ENCODE results near the gene SDC3. TPM values are rescaled to one million over a fixed set of nuclear protein-coding genes. Genes with fewer than 3 reads are reported as not detected.

The SDC3 gene
- total RNA-seq, 1 experiment from 2014 or later, result 7.7 TPM

- no TSS peak for BruUV-seq (replicated peaks)
- H3K36me3 ChIP-seq (ENCODE audit: insufficient read depth, low read length, poor library complexity, severe bottlenecking), result no peaks in the 10 kb centered on the region
- no peak overlapping the region for H3K27ac ChIP-seq (ENCODE audit: low read depth, low read length, poor library complexity, severe bottlenecking)
- H3K27me3 ChIP-seq (replicated peaks; ENCODE audit: insufficient read depth, low read depth, low read length, poor library complexity), result no peaks in the 10 kb centered on the region
- H3K4me1 ChIP-seq (ENCODE audit: insufficient read depth, low read length, poor library complexity, severe bottlenecking), result peaks cover 27% of the 10 kb centered on the region
- no peaks in the 10 kb centered on the region for H3K9me3 ChIP-seq (ENCODE audit: low read depth, low read length, poor library complexity, severe bottlenecking)
- POLR2A ChIA-PET (ENCODE audit: low non-redundant PET), result no interaction called here
- H3K4me3 ChIP-seq (ENCODE audit: low read depth, low read length, poor library complexity, severe bottlenecking), result no peak overlapping the region
- peak; percentile 50 for DNase-seq (ENCODE audit: low spot score)
- CTCF ChIA-PET, result no interaction called here
- intact Hi-C loops (cut with micrococcal nuclease; ENCODE audit: unreplicated experiment), result no loop called here
- TF ChIP-seq EZH2 (IDR thresholded peaks at IDR 0.05; ENCODE audit: borderline replicate concordance, low read depth, low read length, poor library complexity, severe bottlenecking) (no peak), CTCF (conservative IDR thresholded peaks at IDR 0.05; ENCODE audit: low read depth, low read length) (no peak)
These were observed 27.8 kb downstream of the SDC3 start for GRCh38 chr1:30880678-30881318.

DNA sequence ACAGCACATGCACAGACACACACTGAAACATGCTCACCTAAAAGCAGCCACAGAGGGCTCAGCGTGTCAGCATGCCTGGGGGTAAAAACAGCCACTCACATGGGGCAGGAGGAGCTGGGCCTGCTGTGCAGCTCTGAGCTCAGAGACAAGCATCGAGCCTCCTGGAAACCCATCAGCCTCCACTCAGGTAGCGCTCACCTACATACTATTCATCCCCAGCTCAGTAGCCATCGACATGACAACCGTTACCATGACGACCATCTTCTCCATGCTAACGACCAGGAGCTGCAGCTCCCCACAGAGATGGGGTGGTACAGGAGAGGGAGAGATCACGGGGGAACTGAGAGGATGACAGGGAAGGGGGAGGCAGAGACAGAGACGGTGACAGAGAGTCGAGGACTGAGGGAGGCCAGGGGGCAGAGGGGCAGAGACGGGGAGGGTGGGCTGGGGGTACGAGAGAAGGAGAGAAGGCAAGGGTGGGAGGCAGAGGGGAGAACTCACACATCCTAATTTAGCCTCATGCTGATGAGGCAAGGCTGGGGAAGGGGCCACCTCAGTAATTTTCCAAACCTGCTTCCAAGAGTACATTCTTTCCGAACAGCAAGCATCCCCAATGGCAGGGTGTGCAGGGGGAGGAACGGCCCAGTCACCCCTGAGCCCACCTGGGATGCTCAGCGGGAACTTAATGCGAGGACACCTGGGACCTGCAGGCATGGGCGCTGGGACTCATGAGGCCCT, 28.4 kb downstream of the SDC3 start:
- ChIA-PET CTCF (interaction anchor here (0.6 kb wide), 1 partner anchor 31 kb away, joined by 3 read pairs; no protein-coding TSS in a partner anchor), POLR2A (ENCODE audit: low non-redundant PET) (no interaction called here)

More for the DNA sequence above, 28.4 kb downstream of the SDC3 start:
- DNase-seq (ENCODE audit: low spot score), result no peak
- Histone ChIP-seq H3K4me3 (ENCODE audit: low read depth, low read length, poor library complexity, severe bottlenecking) (no peak overlapping the region), H3K27me3 (replicated peaks; ENCODE audit: insufficient read depth, low read depth, low read length, poor library complexity) (no peaks in the 10 kb centered on the region), H3K9me3 (ENCODE audit: low read depth, low read length, poor library complexity, severe bottlenecking) (no peaks in the 10 kb centered on the region), H3K27ac (ENCODE audit: low read depth, low read length, poor library complexity, severe bottlenecking) (no peak overlapping the region), H3K4me1 (ENCODE audit: insufficient read depth, low read length, poor library complexity, severe bottlenecking) (peaks cover 24% of the 10 kb centered on the region), H3K36me3 (ENCODE audit: insufficient read depth, low read length, poor library complexity, severe bottlenecking) (no peaks in the 10 kb centered on the region)
- intact Hi-C loops (cut with micrococcal nuclease; ENCODE audit: unreplicated experiment), result no loop called here
- BruUV-seq (replicated peaks), result no TSS peak
- TF ChIP-seq CTCF (conservative IDR thresholded peaks at IDR 0.05; ENCODE audit: low read depth, low read length), result no peak
- no peak for TF ChIP-seq EZH2 (IDR thresholded peaks at IDR 0.05; ENCODE audit: borderline replicate concordance, low read depth, low read length, poor library complexity, severe bottlenecking)
